SK-N-SH treated with all-trans-retinoic acid at 6 μM for 48 hours (cell line): ENCODE measurements around the gene AMH.

Experiments
- ATAC-seq: fragments of 200-7000 bp; cut with Tn5 transposase; 3 replicates; pipeline ENCODE4 v1.9.1; 2020; ENCODE audit warnings: mild to moderate bottlenecking, moderate library complexity
- ARNTL ChIP-seq: fragments of 450-650 bp; formaldehyde crosslinking; IDR thresholded peaks from 2 replicates; pipeline ENCODE4 v1.5.0; 2020; ENCODE audit warnings: low read depth, mild to moderate bottlenecking, moderate library complexity, borderline replicate concordance
- BACH2 ChIP-seq: fragments of 250-450 bp; sonication (Bioruptor Pico); IDR thresholded peaks from 2 replicates; pipeline ENCODE4 v1.9.0; 2021; ENCODE audit warnings: mild to moderate bottlenecking, borderline replicate concordance
- CSDC2 ChIP-seq: fragments of 250-450 bp; sonication (Bioruptor Pico); IDR thresholded peaks from 2 replicates; pipeline ENCODE4 v1.5.0; 2020; ENCODE audit warnings: mild to moderate bottlenecking, moderate library complexity
- ESRRG ChIP-seq: fragments of 250-450 bp; sonication (Bioruptor Pico); IDR thresholded peaks from 2 replicates; pipeline ENCODE4 v1.6.1; 2021; ENCODE audit warnings: mild to moderate bottlenecking
- GLIS3 ChIP-seq: fragments of 250-450 bp; sonication (Bioruptor Pico); IDR thresholded peaks from 2 replicates; pipeline ENCODE4 v1.5.0; 2020; ENCODE audit warnings: mild to moderate bottlenecking, moderate library complexity
- OSR1 ChIP-seq: fragments of 250-450 bp; sonication (Bioruptor Pico); IDR thresholded peaks from 2 replicates; pipeline ENCODE4 v1.8.0; 2022; ENCODE audit warnings: moderate library complexity, mild to moderate bottlenecking, inconsistent platforms
- RARB ChIP-seq: fragments of 250-450 bp; sonication (Bioruptor Pico); IDR thresholded peaks from 2 replicates; pipeline ENCODE4 v1.8.0; 2021; ENCODE audit warnings: mild to moderate bottlenecking, moderate library complexity
- SNAI2 ChIP-seq: fragments of 250-450 bp; sonication (Bioruptor Pico); IDR thresholded peaks from 2 replicates; pipeline ENCODE4 v1.5.0; 2020; ENCODE audit warnings: mild to moderate bottlenecking, moderate library complexity
- TCF4 ChIP-seq: fragments of 250-450 bp; sonication (Bioruptor Pico); IDR thresholded peaks from 2 replicates; pipeline ENCODE4 v1.8.0; 2021; ENCODE audit warnings: mild to moderate bottlenecking, moderate library complexity, borderline replicate concordance
- ZC3H10 ChIP-seq: fragments of 250-450 bp; sonication (Bioruptor Pico); IDR thresholded peaks from 2 replicates; pipeline ENCODE4 v1.5.1; 2021; ENCODE audit warnings: mild to moderate bottlenecking, moderate library complexity
- ZFP3 ChIP-seq: fragments of 250-450 bp; sonication (Bioruptor Pico); IDR thresholded peaks from 2 replicates; pipeline ENCODE4 v1.5.0; 2020; ENCODE audit warnings: mild to moderate bottlenecking, moderate library complexity
- ZFP30 ChIP-seq: fragments of 450-650 bp; formaldehyde crosslinking; IDR thresholded peaks from 2 replicates; pipeline ENCODE4 v1.5.0; 2022; ENCODE audit warnings: mild to moderate bottlenecking, moderate library complexity
- ZNF565 ChIP-seq: fragments of 450-650 bp; formaldehyde crosslinking; conservative IDR thresholded peaks from 2 replicates; pipeline ENCODE4 v1.5.0; 2020; ENCODE audit warnings: low read depth, mild to moderate bottlenecking, moderate library complexity
- ZNF70 ChIP-seq: fragments of 450-650 bp; formaldehyde crosslinking; IDR thresholded peaks from 2 replicates; pipeline ENCODE4 v1.5.0; 2020; ENCODE audit warnings: mild to moderate bottlenecking, moderate library complexity
- ZNF8 ChIP-seq: fragments of 450-650 bp; formaldehyde crosslinking; IDR thresholded peaks from 2 replicates; pipeline ENCODE4 v1.5.0; 2020; ENCODE audit warnings: mild to moderate bottlenecking, moderate library complexity
- TF ChIP-seq, protein P1 (sequence below): fragments of 250-450 bp; sonication (Bioruptor Pico); IDR thresholded peaks from 2 replicates; pipeline ENCODE4 v1.8.0; 2021; ENCODE audit warnings: low read depth, mild to moderate bottlenecking, moderate library complexity, borderline replicate concordance
- TF ChIP-seq, protein P2 (sequence below): fragments of 250-450 bp; sonication (Bioruptor Pico); IDR thresholded peaks from 2 replicates; pipeline ENCODE4 v1.5.1; 2020; ENCODE audit warnings: low read depth, mild to moderate bottlenecking, moderate library complexity
- TF ChIP-seq, protein P3 (sequence below): fragments of 250-450 bp; sonication (Bioruptor Pico); IDR thresholded peaks from 2 replicates; pipeline ENCODE4 v1.5.0; 2020; ENCODE audit warnings: mild to moderate bottlenecking, moderate library complexity
- TF ChIP-seq, protein P4 (sequence below): fragments of 250-450 bp; sonication (Bioruptor Pico); IDR thresholded peaks from 2 replicates; pipeline ENCODE4 v1.5.1; 2021; ENCODE audit warnings: mild to moderate bottlenecking, moderate library complexity
- TF ChIP-seq, protein P5 (sequence below): fragments of 250-450 bp; sonication (Bioruptor Pico); IDR thresholded peaks from 2 replicates; pipeline ENCODE4 v1.8.0; 2020; ENCODE audit warnings: mild to moderate bottlenecking, moderate library complexity, borderline replicate concordance

The AMH gene

DNA sequence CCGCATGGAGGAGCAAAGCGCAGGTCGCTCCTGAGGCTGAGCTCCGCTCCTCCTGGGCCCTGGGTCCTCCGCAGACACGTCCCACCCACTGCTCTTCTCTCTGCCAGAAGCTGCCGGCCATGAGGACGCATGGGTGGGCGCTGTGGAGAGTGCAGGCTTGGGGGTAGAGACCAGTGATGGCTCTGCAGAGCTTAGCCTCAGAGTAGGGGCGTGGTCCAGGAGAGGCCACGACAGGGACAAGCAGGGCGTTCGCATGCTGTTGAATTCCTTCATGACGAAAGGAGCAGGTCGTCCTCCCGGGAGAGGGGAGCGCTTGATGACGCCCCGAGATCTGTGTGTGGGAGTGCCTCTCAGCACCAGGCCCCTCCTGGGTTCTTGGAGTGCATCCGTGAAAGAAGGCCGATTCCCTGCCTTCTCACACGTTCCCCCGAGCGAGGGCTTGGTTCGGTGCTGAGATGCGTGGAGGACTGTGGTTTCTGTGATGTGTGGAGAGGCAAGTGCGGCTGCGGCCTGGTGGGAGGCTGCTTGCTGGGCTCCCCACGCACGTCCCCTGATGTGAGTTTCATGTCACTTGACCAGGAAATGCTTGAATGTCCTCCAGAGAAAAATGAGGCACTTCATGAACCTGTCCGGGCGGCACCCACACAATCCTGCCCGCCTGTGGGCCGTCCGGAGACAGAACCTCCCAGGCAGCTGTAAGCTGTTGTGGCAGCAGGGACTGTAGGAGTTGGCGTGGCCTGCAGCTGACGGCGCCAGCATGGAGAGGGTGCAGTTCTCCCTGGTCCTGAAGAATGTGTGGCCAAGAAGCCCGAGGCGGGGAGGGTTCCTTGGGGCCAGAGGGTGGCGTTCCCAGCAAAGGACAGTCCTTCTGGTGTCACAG lies 8.0 kb upstream of the AMH start (continued):
- TF ChIP-seq, protein P1, sequence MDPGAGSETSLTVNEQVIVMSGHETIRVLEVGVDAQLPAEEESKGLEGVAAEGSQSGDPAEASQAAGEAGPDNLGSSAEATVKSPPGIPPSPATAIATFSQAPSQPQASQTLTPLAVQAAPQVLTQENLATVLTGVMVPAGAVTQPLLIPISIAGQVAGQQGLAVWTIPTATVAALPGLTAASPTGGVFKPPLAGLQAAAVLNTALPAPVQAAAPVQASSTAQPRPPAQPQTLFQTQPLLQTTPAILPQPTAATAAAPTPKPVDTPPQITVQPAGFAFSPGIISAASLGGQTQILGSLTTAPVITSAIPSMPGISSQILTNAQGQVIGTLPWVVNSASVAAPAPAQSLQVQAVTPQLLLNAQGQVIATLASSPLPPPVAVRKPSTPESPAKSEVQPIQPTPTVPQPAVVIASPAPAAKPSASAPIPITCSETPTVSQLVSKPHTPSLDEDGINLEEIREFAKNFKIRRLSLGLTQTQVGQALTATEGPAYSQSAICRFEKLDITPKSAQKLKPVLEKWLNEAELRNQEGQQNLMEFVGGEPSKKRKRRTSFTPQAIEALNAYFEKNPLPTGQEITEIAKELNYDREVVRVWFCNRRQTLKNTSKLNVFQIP (CRISPR knock-in tag) = no peak
- TF ChIP-seq ZNF8 (CRISPR knock-in tag) = no peak

DNA sequence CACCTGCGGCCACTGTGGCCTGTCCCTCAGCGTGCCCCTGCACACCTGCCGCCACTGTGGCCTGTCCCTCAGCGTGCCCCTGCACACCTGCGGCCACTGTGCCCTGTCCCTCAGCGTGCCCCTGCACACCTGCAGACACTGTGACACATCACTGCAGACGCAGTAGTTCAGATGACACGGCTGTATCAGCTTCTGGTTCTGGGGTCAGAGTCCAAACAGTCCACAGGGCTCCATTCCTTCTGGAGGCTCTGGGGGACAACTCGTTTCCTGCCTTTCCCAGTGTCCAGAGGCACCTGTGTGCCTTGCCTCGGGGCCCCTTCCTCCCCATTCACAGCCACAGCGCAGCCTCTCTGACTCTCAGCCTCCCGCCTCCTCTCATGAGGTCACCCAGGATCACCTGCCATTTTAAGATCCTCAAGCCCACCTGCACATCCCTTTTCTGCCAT lies 7.0 kb upstream of the AMH start:
- TF ChIP-seq ZNF70 (CRISPR knock-in tag) = no peak
- no peak for TF ChIP-seq ZC3H10 (CRISPR knock-in tag)
- TF ChIP-seq, protein P2, sequence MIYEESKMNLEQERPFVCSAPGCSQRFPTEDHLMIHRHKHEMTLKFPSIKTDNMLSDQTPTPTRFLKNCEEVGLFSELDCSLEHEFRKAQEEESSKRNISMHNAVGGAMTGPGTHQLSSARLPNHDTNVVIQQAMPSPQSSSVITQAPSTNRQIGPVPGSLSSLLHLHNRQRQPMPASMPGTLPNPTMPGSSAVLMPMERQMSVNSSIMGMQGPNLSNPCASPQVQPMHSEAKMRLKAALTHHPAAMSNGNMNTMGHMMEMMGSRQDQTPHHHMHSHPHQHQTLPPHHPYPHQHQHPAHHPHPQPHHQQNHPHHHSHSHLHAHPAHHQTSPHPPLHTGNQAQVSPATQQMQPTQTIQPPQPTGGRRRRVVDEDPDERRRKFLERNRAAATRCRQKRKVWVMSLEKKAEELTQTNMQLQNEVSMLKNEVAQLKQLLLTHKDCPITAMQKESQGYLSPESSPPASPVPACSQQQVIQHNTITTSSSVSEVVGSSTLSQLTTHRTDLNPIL (CRISPR knock-in tag) = no peak
- TF ChIP-seq ZFP30 (CRISPR knock-in tag) = no peak
- TF ChIP-seq, protein P3, sequence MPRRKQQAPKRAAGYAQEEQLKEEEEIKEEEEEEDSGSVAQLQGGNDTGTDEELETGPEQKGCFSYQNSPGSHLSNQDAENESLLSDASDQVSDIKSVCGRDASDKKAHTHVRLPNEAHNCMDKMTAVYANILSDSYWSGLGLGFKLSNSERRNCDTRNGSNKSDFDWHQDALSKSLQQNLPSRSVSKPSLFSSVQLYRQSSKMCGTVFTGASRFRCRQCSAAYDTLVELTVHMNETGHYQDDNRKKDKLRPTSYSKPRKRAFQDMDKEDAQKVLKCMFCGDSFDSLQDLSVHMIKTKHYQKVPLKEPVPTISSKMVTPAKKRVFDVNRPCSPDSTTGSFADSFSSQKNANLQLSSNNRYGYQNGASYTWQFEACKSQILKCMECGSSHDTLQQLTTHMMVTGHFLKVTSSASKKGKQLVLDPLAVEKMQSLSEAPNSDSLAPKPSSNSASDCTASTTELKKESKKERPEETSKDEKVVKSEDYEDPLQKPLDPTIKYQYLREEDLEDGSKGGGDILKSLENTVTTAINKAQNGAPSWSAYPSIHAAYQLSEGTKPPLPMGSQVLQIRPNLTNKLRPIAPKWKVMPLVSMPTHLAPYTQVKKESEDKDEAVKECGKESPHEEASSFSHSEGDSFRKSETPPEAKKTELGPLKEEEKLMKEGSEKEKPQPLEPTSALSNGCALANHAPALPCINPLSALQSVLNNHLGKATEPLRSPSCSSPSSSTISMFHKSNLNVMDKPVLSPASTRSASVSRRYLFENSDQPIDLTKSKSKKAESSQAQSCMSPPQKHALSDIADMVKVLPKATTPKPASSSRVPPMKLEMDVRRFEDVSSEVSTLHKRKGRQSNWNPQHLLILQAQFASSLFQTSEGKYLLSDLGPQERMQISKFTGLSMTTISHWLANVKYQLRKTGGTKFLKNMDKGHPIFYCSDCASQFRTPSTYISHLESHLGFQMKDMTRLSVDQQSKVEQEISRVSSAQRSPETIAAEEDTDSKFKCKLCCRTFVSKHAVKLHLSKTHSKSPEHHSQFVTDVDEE (CRISPR knock-in tag) = no peak
- TF ChIP-seq ARNTL = no peak
- TF ChIP-seq ZNF8 (CRISPR knock-in tag) = no peak
- TF ChIP-seq BACH2 (CRISPR knock-in tag) = no peak
- TF ChIP-seq GLIS3 = no peak
- TF ChIP-seq, protein P4, sequence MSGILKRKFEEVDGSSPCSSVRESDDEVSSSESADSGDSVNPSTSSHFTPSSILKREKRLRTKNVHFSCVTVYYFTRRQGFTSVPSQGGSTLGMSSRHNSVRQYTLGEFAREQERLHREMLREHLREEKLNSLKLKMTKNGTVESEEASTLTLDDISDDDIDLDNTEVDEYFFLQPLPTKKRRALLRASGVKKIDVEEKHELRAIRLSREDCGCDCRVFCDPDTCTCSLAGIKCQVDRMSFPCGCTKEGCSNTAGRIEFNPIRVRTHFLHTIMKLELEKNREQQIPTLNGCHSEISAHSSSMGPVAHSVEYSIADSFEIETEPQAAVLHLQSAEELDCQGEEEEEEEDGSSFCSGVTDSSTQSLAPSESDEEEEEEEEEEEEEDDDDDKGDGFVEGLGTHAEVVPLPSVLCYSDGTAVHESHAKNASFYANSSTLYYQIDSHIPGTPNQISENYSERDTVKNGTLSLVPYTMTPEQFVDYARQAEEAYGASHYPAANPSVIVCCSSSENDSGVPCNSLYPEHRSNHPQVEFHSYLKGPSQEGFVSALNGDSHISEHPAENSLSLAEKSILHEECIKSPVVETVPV = no peak
- TF ChIP-seq ZFP3 (CRISPR knock-in tag) = no peak
- no peak for TF ChIP-seq RARB
- TF ChIP-seq, protein P1 (CRISPR knock-in tag) = no peak
- TF ChIP-seq TCF4 = no peak
- TF ChIP-seq SNAI2 (CRISPR knock-in tag) = no peak
- no peak for TF ChIP-seq ESRRG (CRISPR knock-in tag)
- no peak for TF ChIP-seq CSDC2 (CRISPR knock-in tag)
- ATAC-seq = no peak

DNA sequence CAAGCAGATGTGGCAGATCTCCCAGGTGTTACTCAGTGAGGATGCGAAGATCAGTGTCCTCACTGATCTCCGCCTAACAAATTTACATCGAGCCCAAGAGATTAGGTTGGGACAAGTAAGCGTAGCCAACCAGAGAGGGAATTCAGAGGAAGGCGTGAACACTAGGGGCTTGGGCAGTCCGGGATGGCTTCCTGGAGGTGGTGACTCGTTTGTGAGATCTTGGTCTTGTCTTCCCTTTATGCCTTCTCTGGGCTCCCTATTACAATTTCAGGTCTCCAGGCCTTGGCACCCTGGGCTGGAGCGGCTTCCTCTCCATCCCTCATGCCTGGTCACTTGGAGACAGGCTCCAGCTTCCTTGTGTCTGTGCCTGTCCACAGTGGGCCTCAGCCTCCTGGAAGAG lies 6.3 kb upstream of the AMH start:
- no peak for ATAC-seq
- TF ChIP-seq, protein P5, sequence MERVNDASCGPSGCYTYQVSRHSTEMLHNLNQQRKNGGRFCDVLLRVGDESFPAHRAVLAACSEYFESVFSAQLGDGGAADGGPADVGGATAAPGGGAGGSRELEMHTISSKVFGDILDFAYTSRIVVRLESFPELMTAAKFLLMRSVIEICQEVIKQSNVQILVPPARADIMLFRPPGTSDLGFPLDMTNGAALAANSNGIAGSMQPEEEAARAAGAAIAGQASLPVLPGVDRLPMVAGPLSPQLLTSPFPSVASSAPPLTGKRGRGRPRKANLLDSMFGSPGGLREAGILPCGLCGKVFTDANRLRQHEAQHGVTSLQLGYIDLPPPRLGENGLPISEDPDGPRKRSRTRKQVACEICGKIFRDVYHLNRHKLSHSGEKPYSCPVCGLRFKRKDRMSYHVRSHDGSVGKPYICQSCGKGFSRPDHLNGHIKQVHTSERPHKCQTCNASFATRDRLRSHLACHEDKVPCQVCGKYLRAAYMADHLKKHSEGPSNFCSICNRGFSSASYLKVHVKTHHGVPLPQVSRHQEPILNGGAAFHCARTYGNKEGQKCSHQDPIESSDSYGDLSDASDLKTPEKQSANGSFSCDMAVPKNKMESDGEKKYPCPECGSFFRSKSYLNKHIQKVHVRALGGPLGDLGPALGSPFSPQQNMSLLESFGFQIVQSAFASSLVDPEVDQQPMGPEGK = no peak
- TF ChIP-seq ZFP3 (CRISPR knock-in tag) (no peak), ZFP30 (CRISPR knock-in tag) (no peak), ZNF565 (CRISPR knock-in tag) (no peak), OSR1 (CRISPR knock-in tag) (no peak), TCF4 (no peak), CSDC2 (CRISPR knock-in tag) (no peak)
- TF ChIP-seq, protein P1 (CRISPR knock-in tag) = no peak
- TF ChIP-seq, protein P3 (CRISPR knock-in tag) = no peak
